ENCODE results near the gene MOB3B. TPM values are rescaled to one million over a fixed set of nuclear protein-coding genes. Genes with fewer than 3 reads are reported as not detected.

Gene MOB3B
- total RNA-seq, 1 experiment from 2014 or later = 0.03 TPM

DNA sequence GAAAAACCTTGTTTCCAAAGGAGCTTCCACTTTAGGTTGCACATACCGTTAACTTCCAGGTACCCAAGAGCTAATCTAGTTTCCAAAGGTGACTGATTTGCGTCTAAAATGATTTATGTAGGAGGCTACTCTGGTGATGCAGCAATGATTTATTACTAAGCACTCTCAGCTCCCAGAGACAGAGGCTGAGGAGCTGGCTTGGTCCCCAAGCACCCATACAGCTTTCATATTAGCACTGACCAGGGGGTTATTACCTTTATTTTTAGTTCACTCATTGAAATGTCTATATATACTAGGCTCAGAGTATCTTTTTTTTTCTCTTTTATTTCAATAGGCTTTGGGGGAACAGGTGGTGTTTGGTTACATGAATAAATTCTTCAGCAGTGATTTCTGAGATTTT, 141.5 kb downstream of the MOB3B start:
- CTCF ChIA-PET = no interaction called here
- ATAC-seq = no peak
- intact Hi-C loops (cut with micrococcal nuclease; ENCODE audit: unreplicated experiment) (no loop called here), in situ Hi-C loops (cut with HindIII; ENCODE audit: low pct_unique_long_range_greater_than_20kb, low sequenced_read_pairs) (no loop called here)
- Histone ChIP-seq H3K4me1 (ENCODE audit: control insufficient read depth, insufficient read depth, low read length) (no peaks in the 10 kb centered on the region), H3K9me3 (ENCODE audit: control insufficient read depth, insufficient read depth, low read depth, low read length) (no peaks in the 10 kb centered on the region), H3K27me3 (ENCODE audit: control insufficient read depth, insufficient read depth, low read length) (no peaks in the 10 kb centered on the region), H3K27ac (ENCODE audit: low read length) (no peak overlapping the region), H3K36me3 (ENCODE audit: control insufficient read depth, insufficient read depth, low read length) (no peaks in the 10 kb centered on the region), H3K4me3 (ENCODE audit: low read depth in 2 of 2, low read length in 2 of 2) (no peak overlapping the region)
- POLR2A ChIA-PET = no interaction called here
- TF ChIP-seq POLR2AphosphoS5 (IDR thresholded peaks at IDR 0.05; ENCODE audit: low read depth, low read length) = no peak
- TF ChIP-seq, protein P1, sequence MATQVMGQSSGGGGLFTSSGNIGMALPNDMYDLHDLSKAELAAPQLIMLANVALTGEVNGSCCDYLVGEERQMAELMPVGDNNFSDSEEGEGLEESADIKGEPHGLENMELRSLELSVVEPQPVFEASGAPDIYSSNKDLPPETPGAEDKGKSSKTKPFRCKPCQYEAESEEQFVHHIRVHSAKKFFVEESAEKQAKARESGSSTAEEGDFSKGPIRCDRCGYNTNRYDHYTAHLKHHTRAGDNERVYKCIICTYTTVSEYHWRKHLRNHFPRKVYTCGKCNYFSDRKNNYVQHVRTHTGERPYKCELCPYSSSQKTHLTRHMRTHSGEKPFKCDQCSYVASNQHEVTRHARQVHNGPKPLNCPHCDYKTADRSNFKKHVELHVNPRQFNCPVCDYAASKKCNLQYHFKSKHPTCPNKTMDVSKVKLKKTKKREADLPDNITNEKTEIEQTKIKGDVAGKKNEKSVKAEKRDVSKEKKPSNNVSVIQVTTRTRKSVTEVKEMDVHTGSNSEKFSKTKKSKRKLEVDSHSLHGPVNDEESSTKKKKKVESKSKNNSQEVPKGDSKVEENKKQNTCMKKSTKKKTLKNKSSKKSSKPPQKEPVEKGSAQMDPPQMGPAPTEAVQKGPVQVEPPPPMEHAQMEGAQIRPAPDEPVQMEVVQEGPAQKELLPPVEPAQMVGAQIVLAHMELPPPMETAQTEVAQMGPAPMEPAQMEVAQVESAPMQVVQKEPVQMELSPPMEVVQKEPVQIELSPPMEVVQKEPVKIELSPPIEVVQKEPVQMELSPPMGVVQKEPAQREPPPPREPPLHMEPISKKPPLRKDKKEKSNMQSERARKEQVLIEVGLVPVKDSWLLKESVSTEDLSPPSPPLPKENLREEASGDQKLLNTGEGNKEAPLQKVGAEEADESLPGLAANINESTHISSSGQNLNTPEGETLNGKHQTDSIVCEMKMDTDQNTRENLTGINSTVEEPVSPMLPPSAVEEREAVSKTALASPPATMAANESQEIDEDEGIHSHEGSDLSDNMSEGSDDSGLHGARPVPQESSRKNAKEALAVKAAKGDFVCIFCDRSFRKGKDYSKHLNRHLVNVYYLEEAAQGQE (IDR thresholded peaks at IDR 0.05; ENCODE audit: insufficient read depth in 1 of 2, low read depth in 2 of 2, low read length in 1 of 2) = no peak
- TF ChIP-seq, protein P2, sequence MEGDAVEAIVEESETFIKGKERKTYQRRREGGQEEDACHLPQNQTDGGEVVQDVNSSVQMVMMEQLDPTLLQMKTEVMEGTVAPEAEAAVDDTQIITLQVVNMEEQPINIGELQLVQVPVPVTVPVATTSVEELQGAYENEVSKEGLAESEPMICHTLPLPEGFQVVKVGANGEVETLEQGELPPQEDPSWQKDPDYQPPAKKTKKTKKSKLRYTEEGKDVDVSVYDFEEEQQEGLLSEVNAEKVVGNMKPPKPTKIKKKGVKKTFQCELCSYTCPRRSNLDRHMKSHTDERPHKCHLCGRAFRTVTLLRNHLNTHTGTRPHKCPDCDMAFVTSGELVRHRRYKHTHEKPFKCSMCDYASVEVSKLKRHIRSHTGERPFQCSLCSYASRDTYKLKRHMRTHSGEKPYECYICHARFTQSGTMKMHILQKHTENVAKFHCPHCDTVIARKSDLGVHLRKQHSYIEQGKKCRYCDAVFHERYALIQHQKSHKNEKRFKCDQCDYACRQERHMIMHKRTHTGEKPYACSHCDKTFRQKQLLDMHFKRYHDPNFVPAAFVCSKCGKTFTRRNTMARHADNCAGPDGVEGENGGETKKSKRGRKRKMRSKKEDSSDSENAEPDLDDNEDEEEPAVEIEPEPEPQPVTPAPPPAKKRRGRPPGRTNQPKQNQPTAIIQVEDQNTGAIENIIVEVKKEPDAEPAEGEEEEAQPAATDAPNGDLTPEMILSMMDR (IDR thresholded peaks at IDR 0.05) = no peak
- TF ChIP-seq SIN3A (IDR thresholded peaks at IDR 0.05; ENCODE audit: borderline replicate concordance, insufficient read depth, low read depth, low read length) = no peak
- no peak for TF ChIP-seq TCF7L2 (IDR thresholded peaks at IDR 0.05; ENCODE audit: low read depth, low read length)
- no peak for DNase-seq (ENCODE audit: low read depth, low spot score)
- no TSS peak for BruUV-seq (replicated peaks)

DNA sequence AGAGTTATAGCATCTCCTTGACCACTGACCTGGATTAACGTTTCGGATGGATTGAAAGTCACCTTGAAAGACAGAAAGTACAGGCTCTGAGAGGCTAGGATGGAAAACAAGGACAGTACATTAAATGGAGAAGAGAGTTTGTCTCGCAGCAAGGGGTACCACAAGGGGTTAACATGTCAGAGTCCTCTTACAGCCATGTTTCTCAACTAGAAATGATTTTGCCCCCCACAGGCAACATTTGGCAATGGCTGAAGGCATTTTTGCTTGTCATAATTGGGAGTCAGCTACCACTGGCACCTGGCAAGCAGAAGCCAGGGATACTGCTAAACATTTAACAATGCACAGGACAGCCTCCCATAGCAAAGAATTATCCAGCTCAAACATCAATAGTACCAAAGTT, 141.9 kb downstream of the MOB3B start:
- H3K27ac ChIP-seq (ENCODE audit: low read length) = no peak overlapping the region
- no peaks in the 10 kb centered on the region for H3K27me3 ChIP-seq (ENCODE audit: control insufficient read depth, insufficient read depth, low read length)
- no peaks in the 10 kb centered on the region for H3K9me3 ChIP-seq (ENCODE audit: control insufficient read depth, insufficient read depth, low read depth, low read length)
- no peak for TF ChIP-seq SIN3A (IDR thresholded peaks at IDR 0.05; ENCODE audit: borderline replicate concordance, insufficient read depth, low read depth, low read length)
- TF ChIP-seq POLR2AphosphoS5 (IDR thresholded peaks at IDR 0.05; ENCODE audit: low read depth, low read length) = no peak
- TF ChIP-seq, protein P1 (IDR thresholded peaks at IDR 0.05; ENCODE audit: insufficient read depth in 1 of 2, low read depth in 2 of 2, low read length in 1 of 2) = no peak
- in situ Hi-C loops (cut with HindIII; ENCODE audit: low pct_unique_long_range_greater_than_20kb, low sequenced_read_pairs) = no loop called here
- no peak overlapping the region for H3K4me3 ChIP-seq (ENCODE audit: low read depth in 2 of 2, low read length in 2 of 2)
- H3K36me3 ChIP-seq (ENCODE audit: control insufficient read depth, insufficient read depth, low read length) = no peaks in the 10 kb centered on the region
- no peaks in the 10 kb centered on the region for H3K4me1 ChIP-seq (ENCODE audit: control insufficient read depth, insufficient read depth, low read length)
- ATAC-seq = no peak
- ChIA-PET CTCF (no interaction called here), POLR2A (no interaction called here)
- DNase-seq (ENCODE audit: low read depth, low spot score) = no peak
- intact Hi-C loops (cut with micrococcal nuclease; ENCODE audit: unreplicated experiment) = no loop called here
- BruUV-seq (replicated peaks) = no TSS peak

Data from Panc1 (cell line).